SU-DHL-6 (cell line): ENCODE results near the gene TNS3.

Experiments used
- H2AFZ ChIP-seq: fragments of 200-600 bp; sonication (generic); 2 replicates; pipeline ENCODE4 v1.6.1; 2014; ENCODE audit warnings: low read depth, mild to moderate bottlenecking, moderate library complexity, mixed read lengths, antibody characterized with exemption, low read length; ENCODE audit not compliant: severe bottlenecking
- H3F3A ChIP-seq: fragments of 200-600 bp; shearing (Covaris generic); 2 replicates; pipeline ENCODE4 v1.6.0; 2016; ENCODE audit warnings: antibody characterized with exemption, mild to moderate bottlenecking; ENCODE audit not compliant: insufficient read depth
- H3K27ac ChIP-seq: fragments of 200-600 bp; sonication (generic); 2 replicates; pipeline ENCODE4 v1.5.1; 2016; ENCODE audit warnings: low read depth, mild to moderate bottlenecking, low read length, moderate library complexity, mixed read lengths
- H3K27me3 ChIP-seq: fragments of 200-600 bp; sonication (generic), shearing (Covaris generic); 2 replicates; pipeline ENCODE4 v1.6.0; 2014; ENCODE audit warnings: mild to moderate bottlenecking, low read length
- H3K36me3 ChIP-seq: fragments of 200-600 bp; sonication (generic); 2 replicates; pipeline ENCODE4 v1.6.1; 2014; ENCODE audit warnings: mild to moderate bottlenecking, low read length, mixed read lengths
- H3K4me2 ChIP-seq: fragments of 300-600, 200-600 bp; shearing (Covaris generic), sonication (generic); 2 replicates; pipeline ENCODE4 v1.6.0; 2014; ENCODE audit warnings: low read length, low read depth, mild to moderate bottlenecking; ENCODE audit not compliant: poor library complexity, severe bottlenecking
- H3K4me3 ChIP-seq: fragments of 200-600 bp; sonication (generic); 2 replicates; pipeline ENCODE4 v1.5.1; 2014; ENCODE audit warnings: antibody characterized with exemption, low read length, mild to moderate bottlenecking, mixed read lengths; ENCODE audit not compliant: insufficient read depth, poor library complexity, severe bottlenecking
- H3K79me2 ChIP-seq: fragments of 200-600 bp; sonication (generic); 2 replicates; pipeline ENCODE4 v1.6.1; 2014; ENCODE audit warnings: mild to moderate bottlenecking, low read length, moderate library complexity; ENCODE audit not compliant: insufficient read depth
- H3K9ac ChIP-seq: fragments of 200-600 bp; sonication (generic); 2 replicates; pipeline ENCODE4 v1.7.0; 2014; ENCODE audit warnings: mild to moderate bottlenecking, low read length
- H3K9me2 ChIP-seq: fragments of 200-600 bp; sonication (generic); replicated peaks from 2 replicates; pipeline ENCODE4 v1.6.1; 2014; ENCODE audit warnings: low read length; ENCODE audit not compliant: insufficient read depth
- H3K9me3 ChIP-seq: fragments of 200-600 bp; sonication (generic); 2 replicates; pipeline ENCODE4 v1.6.1; 2014; ENCODE audit warnings: low read length, mixed read lengths; ENCODE audit not compliant: insufficient read depth
- H4K20me1 ChIP-seq: fragments of 200-600 bp; sonication (generic); 2 replicates; pipeline ENCODE4 v1.6.1; 2014; ENCODE audit warnings: low read depth, mild to moderate bottlenecking, antibody characterized with exemption, low read length, moderate library complexity, mixed read lengths
- CTCF ChIP-seq: fragments of 200-600 bp; sonication (generic); IDR thresholded peaks from one replicate; pipeline ENCODE4 v1.5.1; 2017; ENCODE audit warnings: antibody characterized with exemption, mild to moderate bottlenecking, low read length, moderate library complexity; ENCODE audit not compliant: insufficient read depth, poor library complexity, severe bottlenecking
- EZH2phosphoT487 ChIP-seq: fragments of 200-600 bp; sonication (generic), shearing (Covaris generic); conservative IDR thresholded peaks from 2 replicates; pipeline ENCODE4 v1.6.1; 2018; ENCODE audit warnings: mild to moderate bottlenecking, antibody characterized with exemption, low read length, moderate library complexity, mixed read lengths

TNS3 gene

GRCh38 chr7:47338026-47338425 lies 243.9 kb downstream of the TNS3 start:
- H4K20me1 ChIP-seq = no peaks in the 10 kb centered on the region
- H3K9ac ChIP-seq = no peak overlapping the region
- H3K36me3 ChIP-seq = no peaks in the 10 kb centered on the region
- H3K4me3 ChIP-seq = no peak overlapping the region
- H3K4me2 ChIP-seq = no peak overlapping the region
- H3K9me3 ChIP-seq = no peaks in the 10 kb centered on the region
- H3F3A ChIP-seq = no peaks in the 10 kb centered on the region
- no peaks in the 10 kb centered on the region for H3K9me2 ChIP-seq
- H3K27me3 ChIP-seq = no peaks in the 10 kb centered on the region
- TF ChIP-seq CTCF (no peak), EZH2phosphoT487 (no peak)
- H2AFZ ChIP-seq = no peak overlapping the region
- no peaks in the 10 kb centered on the region for H3K79me2 ChIP-seq
- H3K27ac ChIP-seq = no peak overlapping the region

- H3K9me3 ChIP-seq = no peaks in the 10 kb centered on the region
- TF ChIP-seq CTCF (no peak), EZH2phosphoT487 (no peak)
- H3F3A ChIP-seq = no peaks in the 10 kb centered on the region
- H3K9me2 ChIP-seq = no peaks in the 10 kb centered on the region
- H4K20me1 ChIP-seq = no peaks in the 10 kb centered on the region
- no peaks in the 10 kb centered on the region for H3K36me3 ChIP-seq
- no peak overlapping the region for H3K4me3 ChIP-seq
- no peak overlapping the region for H2AFZ ChIP-seq
- H3K9ac ChIP-seq = no peak overlapping the region
- H3K27ac ChIP-seq = no peak overlapping the region
- H3K79me2 ChIP-seq = no peaks in the 10 kb centered on the region
- no peak overlapping the region for H3K4me2 ChIP-seq
- H3K27me3 ChIP-seq = no peaks in the 10 kb centered on the region
Observed at GRCh38 chr7:47337531-47337930, 244.4 kb downstream of the TNS3 start.

GRCh38 chr7:47336472-47337425 lies 245.2 kb downstream of the TNS3 start:
- no peak overlapping the region for H3K27ac ChIP-seq
- H3K79me2 ChIP-seq = no peaks in the 10 kb centered on the region
- H3K27me3 ChIP-seq = no peaks in the 10 kb centered on the region
- no peaks in the 10 kb centered on the region for H4K20me1 ChIP-seq
- no peaks in the 10 kb centered on the region for H3K9me2 ChIP-seq
- H2AFZ ChIP-seq = no peak overlapping the region
- H3K4me3 ChIP-seq = no peak overlapping the region
- H3K4me2 ChIP-seq = no peak overlapping the region
- no peaks in the 10 kb centered on the region for H3F3A ChIP-seq
- H3K9ac ChIP-seq = no peak overlapping the region
- no peaks in the 10 kb centered on the region for H3K36me3 ChIP-seq
- H3K9me3 ChIP-seq = no peaks in the 10 kb centered on the region
- TF ChIP-seq EZH2phosphoT487 = no peak
- no peak for TF ChIP-seq CTCF
